Neural cell (in vitro differentiated cells): ENCODE results near the gene UQCC2. TPM values are rescaled to one million over a fixed set of nuclear protein-coding genes. Genes with fewer than 3 reads are reported as not detected.

Source experiments
- H2AFZ ChIP-seq: fragments of 200-600, 300-800 bp; sonication (generic), shearing (Covaris generic); 2 replicates; pipeline ENCODE4 v1.6.0; 2014; ENCODE audit warnings: low read depth, mild to moderate bottlenecking, antibody characterized with exemption, low read length, moderate library complexity
- H3F3A ChIP-seq: fragments of 200-600 bp; shearing (Covaris generic); 2 replicates; pipeline ENCODE4 v1.6.1; 2016; ENCODE audit warnings: mild to moderate bottlenecking, moderate library complexity, mixed read lengths, antibody characterized with exemption, low read length; ENCODE audit not compliant: insufficient read depth, poor library complexity, severe bottlenecking
- H3K27ac ChIP-seq: fragments of 200-600, 300-800 bp; sonication (generic), shearing (Covaris generic); 2 replicates; pipeline ENCODE4 v1.5.1; 2014; ENCODE audit warnings: mild to moderate bottlenecking, low read length, moderate library complexity
- H3K27me3 ChIP-seq: fragments of 300-800, 200-600 bp; sonication (generic), shearing (Covaris generic); 2 replicates; pipeline ENCODE4 v1.6.0; 2014; ENCODE audit warnings: mild to moderate bottlenecking, low read depth, low read length, moderate library complexity; ENCODE audit not compliant: insufficient read depth
- H3K36me3 ChIP-seq: fragments of 300-800, 200-600 bp; sonication (generic), shearing (Covaris generic); 2 replicates; pipeline ENCODE4 v1.5.1; 2014; ENCODE audit warnings: mild to moderate bottlenecking, antibody characterized with exemption, low read length, moderate library complexity; ENCODE audit not compliant: insufficient read depth
- H3K4me2 ChIP-seq: fragments of 300-800, 200-600 bp; sonication (generic), shearing (Covaris generic); 2 replicates; pipeline ENCODE4 v1.6.0; 2014; ENCODE audit warnings: mild to moderate bottlenecking, low read length
- H3K4me3 ChIP-seq: fragments of 300-800, 200-600 bp; sonication (generic), shearing (Covaris generic); 2 replicates; pipeline ENCODE4 v1.5.1; 2014; ENCODE audit warnings: mild to moderate bottlenecking, low read length, moderate library complexity
- H3K79me2 ChIP-seq: fragments of 200-600 bp; shearing (Covaris generic); replicated peaks from 2 replicates; pipeline ENCODE4 v1.6.0; 2014; ENCODE audit warnings: mild to moderate bottlenecking, low read length, moderate library complexity; ENCODE audit not compliant: insufficient read depth
- H3K9ac ChIP-seq: fragments of 300-800, 200-600 bp; sonication (generic), shearing (Covaris generic); 2 replicates; pipeline ENCODE4 v1.6.1; 2016; ENCODE audit warnings: mild to moderate bottlenecking, low read length, mixed read lengths
- H3K9me2 ChIP-seq: fragments of 200-600 bp; shearing (Covaris generic); 2 replicates; pipeline ENCODE4 v1.6.1; 2016; ENCODE audit warnings: mild to moderate bottlenecking, low read length, mixed read lengths; ENCODE audit not compliant: insufficient read depth
- H3K9me3 ChIP-seq: fragments of 200-600, 300-800 bp; sonication (generic), shearing (Covaris generic); 2 replicates; pipeline ENCODE4 v1.6.1; 2016; ENCODE audit warnings: mild to moderate bottlenecking, mixed run types, low read length, moderate library complexity, mixed read lengths
- H4K20me1 ChIP-seq: fragments of 200-600 bp; shearing (Covaris generic); 2 replicates; pipeline ENCODE4 v1.6.1; 2016; ENCODE audit warnings: mild to moderate bottlenecking, mixed run types; ENCODE audit not compliant: insufficient read depth
- EP300 ChIP-seq: fragments of 450-650 bp; conservative IDR thresholded peaks from 2 replicates; pipeline ENCODE4 v1.6.1; 2014; ENCODE audit warnings: antibody characterized with exemption, mild to moderate bottlenecking, moderate library complexity; ENCODE audit not compliant: poor library complexity, severe bottlenecking
- EZH2 ChIP-seq: fragments of 200-600, 300-800 bp; shearing (Covaris generic), sonication (generic); IDR thresholded peaks from 2 replicates; pipeline ENCODE4 v1.6.1; 2014; ENCODE audit warnings: antibody characterized with exemption, low read length, borderline replicate concordance, mild to moderate bottlenecking; ENCODE audit not compliant: insufficient read depth, poor library complexity, severe bottlenecking
- MXI1 ChIP-seq: fragments of 450-650 bp; conservative IDR thresholded peaks from 2 replicates; pipeline ENCODE4 v1.6.1; 2014; ENCODE audit warnings: antibody characterized with exemption, mild to moderate bottlenecking; ENCODE audit not compliant: poor library complexity, severe bottlenecking
- POLR2AphosphoS5 ChIP-seq: IDR thresholded peaks from 2 replicates; pipeline ENCODE4 v1.6.1; 2012
- RAD21 ChIP-seq: fragments of 450-650 bp; conservative IDR thresholded peaks from 2 replicates; pipeline ENCODE4 v1.6.1; 2014; ENCODE audit warnings: antibody characterized with exemption, mild to moderate bottlenecking, moderate library complexity
- SMC3 ChIP-seq: fragments of 450-650 bp; conservative IDR thresholded peaks from 2 replicates; pipeline ENCODE4 v1.6.1; 2014; ENCODE audit warnings: antibody characterized with exemption, mild to moderate bottlenecking, moderate library complexity; ENCODE audit not compliant: poor library complexity
- TAF1 ChIP-seq: IDR thresholded peaks from 2 replicates; pipeline ENCODE4 v1.6.1; 2012; ENCODE audit warnings: low read depth
- polyA plus RNA-seq: library from polyadenylated mRNA; depleted of rRNA; stranded (reverse); fragments of >200 nt; gene quantifications from 2 replicates; pipeline ENCODE4 v1.2.3, GENCODE V29; 2014
- TF ChIP-seq, protein P1 (sequence below): fragments of 450-650 bp; IDR thresholded peaks from 2 replicates; pipeline ENCODE4 v1.5.1; 2014; ENCODE audit warnings: antibody characterized with exemption, mild to moderate bottlenecking, moderate library complexity; ENCODE audit not compliant: poor library complexity, severe bottlenecking
- TF ChIP-seq, protein P2 (sequence below): IDR thresholded peaks from 2 replicates; pipeline ENCODE4 v1.6.1; 2012; ENCODE audit warnings: borderline replicate concordance

UQCC2 gene
- polyA plus RNA-seq, 1 donor from 2014 or later = 123 TPM

DNA sequence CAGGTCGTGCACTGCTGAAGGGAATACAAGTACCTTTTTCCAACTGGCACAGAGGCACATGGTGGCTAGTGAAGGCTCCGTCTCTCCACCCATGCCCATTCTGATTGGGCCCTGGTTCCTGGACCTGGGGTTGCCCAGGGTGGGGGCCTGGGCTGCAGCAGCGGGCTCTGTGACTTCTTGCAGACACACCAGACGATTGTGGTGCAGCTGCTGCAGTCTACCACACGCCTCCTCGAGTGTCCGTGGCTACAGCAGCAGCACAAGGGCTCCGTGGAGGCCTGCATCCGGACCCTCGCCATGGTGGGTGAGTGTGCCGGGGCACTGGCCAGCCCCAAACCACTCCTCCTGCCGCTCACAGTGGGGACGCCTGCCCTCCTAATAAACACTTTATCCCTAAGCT is 29.2 kb downstream of the UQCC2 start:
- no peak overlapping the region for H3K4me3 ChIP-seq
- H2AFZ ChIP-seq = no peak overlapping the region
- no peaks in the 10 kb centered on the region for H3K9me2 ChIP-seq
- no peak overlapping the region for H3K27ac ChIP-seq
- H3F3A ChIP-seq = no peaks in the 10 kb centered on the region
- no peaks in the 10 kb centered on the region for H3K9me3 ChIP-seq
- no peaks in the 10 kb centered on the region for H3K27me3 ChIP-seq
- H3K9ac ChIP-seq = no peak overlapping the region
- no peaks in the 10 kb centered on the region for H3K79me2 ChIP-seq
- no peaks in the 10 kb centered on the region for H4K20me1 ChIP-seq
- no peak for TF ChIP-seq POLR2AphosphoS5
- no peak for TF ChIP-seq RAD21
- TF ChIP-seq EZH2 = no peak
- TF ChIP-seq MXI1 = no peak
- no peak for TF ChIP-seq EP300
- TF ChIP-seq, protein P1, sequence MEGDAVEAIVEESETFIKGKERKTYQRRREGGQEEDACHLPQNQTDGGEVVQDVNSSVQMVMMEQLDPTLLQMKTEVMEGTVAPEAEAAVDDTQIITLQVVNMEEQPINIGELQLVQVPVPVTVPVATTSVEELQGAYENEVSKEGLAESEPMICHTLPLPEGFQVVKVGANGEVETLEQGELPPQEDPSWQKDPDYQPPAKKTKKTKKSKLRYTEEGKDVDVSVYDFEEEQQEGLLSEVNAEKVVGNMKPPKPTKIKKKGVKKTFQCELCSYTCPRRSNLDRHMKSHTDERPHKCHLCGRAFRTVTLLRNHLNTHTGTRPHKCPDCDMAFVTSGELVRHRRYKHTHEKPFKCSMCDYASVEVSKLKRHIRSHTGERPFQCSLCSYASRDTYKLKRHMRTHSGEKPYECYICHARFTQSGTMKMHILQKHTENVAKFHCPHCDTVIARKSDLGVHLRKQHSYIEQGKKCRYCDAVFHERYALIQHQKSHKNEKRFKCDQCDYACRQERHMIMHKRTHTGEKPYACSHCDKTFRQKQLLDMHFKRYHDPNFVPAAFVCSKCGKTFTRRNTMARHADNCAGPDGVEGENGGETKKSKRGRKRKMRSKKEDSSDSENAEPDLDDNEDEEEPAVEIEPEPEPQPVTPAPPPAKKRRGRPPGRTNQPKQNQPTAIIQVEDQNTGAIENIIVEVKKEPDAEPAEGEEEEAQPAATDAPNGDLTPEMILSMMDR = no peak
- TF ChIP-seq TAF1 = no peak
- H3K4me2 ChIP-seq = no peak overlapping the region
- H3K36me3 ChIP-seq = no peaks in the 10 kb centered on the region

DNA sequence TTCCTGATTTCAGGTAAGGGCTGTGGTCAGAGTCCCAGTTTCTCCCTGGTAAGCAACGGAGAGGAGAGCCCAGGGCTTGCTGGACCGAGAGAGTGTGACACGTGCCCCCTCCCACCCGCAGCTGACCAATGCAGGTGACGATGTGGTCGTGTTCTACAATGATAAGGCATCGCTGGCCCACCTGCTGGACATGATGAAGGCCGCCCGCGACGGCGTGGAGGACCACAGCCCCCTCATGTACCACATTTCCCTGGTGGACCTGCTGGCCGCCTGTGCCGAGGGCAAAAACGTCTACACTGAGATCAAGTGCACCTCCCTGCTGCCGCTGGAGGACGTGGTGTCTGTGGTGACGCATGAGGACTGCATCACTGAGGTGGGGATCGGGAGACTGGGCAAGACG is 31.7 kb downstream of the UQCC2 start:
- H3F3A ChIP-seq = no peaks in the 10 kb centered on the region
- no peak overlapping the region for H3K4me2 ChIP-seq
- no peak for TF ChIP-seq SMC3
- TF ChIP-seq, protein P2, sequence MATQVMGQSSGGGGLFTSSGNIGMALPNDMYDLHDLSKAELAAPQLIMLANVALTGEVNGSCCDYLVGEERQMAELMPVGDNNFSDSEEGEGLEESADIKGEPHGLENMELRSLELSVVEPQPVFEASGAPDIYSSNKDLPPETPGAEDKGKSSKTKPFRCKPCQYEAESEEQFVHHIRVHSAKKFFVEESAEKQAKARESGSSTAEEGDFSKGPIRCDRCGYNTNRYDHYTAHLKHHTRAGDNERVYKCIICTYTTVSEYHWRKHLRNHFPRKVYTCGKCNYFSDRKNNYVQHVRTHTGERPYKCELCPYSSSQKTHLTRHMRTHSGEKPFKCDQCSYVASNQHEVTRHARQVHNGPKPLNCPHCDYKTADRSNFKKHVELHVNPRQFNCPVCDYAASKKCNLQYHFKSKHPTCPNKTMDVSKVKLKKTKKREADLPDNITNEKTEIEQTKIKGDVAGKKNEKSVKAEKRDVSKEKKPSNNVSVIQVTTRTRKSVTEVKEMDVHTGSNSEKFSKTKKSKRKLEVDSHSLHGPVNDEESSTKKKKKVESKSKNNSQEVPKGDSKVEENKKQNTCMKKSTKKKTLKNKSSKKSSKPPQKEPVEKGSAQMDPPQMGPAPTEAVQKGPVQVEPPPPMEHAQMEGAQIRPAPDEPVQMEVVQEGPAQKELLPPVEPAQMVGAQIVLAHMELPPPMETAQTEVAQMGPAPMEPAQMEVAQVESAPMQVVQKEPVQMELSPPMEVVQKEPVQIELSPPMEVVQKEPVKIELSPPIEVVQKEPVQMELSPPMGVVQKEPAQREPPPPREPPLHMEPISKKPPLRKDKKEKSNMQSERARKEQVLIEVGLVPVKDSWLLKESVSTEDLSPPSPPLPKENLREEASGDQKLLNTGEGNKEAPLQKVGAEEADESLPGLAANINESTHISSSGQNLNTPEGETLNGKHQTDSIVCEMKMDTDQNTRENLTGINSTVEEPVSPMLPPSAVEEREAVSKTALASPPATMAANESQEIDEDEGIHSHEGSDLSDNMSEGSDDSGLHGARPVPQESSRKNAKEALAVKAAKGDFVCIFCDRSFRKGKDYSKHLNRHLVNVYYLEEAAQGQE = no peak
- no peak for TF ChIP-seq EP300
- TF ChIP-seq, protein P1 = no peak
- TF ChIP-seq EZH2 = no peak
- no peak for TF ChIP-seq TAF1
- no peak for TF ChIP-seq MXI1
- TF ChIP-seq POLR2AphosphoS5 = no peak
- no peak for TF ChIP-seq RAD21
- no peaks in the 10 kb centered on the region for H3K9me3 ChIP-seq
- H3K36me3 ChIP-seq = no peaks in the 10 kb centered on the region
- no peaks in the 10 kb centered on the region for H3K9me2 ChIP-seq
- H4K20me1 ChIP-seq = no peaks in the 10 kb centered on the region
- no peak overlapping the region for H3K9ac ChIP-seq
- H2AFZ ChIP-seq = no peak overlapping the region
- no peak overlapping the region for H3K27ac ChIP-seq
- H3K79me2 ChIP-seq = no peaks in the 10 kb centered on the region
- no peaks in the 10 kb centered on the region for H3K27me3 ChIP-seq
- H3K4me3 ChIP-seq = no peak overlapping the region
